ENCODE results near the gene MAP3K7.

DNA sequence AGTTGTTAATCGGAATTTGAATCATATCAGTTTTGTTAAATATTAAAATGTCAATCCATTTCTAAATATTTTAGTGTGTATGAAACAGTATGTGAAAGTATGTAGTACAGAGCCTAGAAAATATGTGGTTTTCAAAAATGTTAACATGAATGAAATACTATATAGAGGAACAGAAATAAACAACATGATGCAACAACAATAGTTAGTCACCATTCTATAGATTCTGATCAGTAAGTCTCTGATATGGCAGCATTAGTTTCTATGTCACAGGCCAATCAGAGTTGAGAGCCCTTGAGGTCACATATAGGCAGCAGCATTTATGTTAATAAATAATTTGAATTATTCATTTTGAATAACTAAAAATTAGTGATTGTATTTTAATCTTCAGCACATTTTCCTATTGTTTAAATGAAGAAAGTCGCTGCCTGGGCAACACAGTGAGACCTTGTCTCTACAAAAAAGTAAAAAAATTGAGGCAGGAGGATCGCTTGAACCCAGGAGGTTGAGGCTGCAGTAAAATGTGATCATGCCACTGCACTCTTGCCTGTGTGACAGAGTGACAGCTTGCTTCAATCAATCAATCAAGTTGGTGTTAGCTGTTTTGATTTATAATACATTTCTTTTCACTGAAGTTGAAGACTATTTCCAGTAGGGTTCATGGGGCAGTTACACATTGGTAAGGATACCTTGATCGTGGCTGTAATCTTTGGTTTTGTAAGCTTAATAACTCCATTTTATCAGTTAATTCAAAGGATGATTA, 11.5 kb upstream of the MAP3K7 start:
- TF ChIP-seq, protein P1, sequence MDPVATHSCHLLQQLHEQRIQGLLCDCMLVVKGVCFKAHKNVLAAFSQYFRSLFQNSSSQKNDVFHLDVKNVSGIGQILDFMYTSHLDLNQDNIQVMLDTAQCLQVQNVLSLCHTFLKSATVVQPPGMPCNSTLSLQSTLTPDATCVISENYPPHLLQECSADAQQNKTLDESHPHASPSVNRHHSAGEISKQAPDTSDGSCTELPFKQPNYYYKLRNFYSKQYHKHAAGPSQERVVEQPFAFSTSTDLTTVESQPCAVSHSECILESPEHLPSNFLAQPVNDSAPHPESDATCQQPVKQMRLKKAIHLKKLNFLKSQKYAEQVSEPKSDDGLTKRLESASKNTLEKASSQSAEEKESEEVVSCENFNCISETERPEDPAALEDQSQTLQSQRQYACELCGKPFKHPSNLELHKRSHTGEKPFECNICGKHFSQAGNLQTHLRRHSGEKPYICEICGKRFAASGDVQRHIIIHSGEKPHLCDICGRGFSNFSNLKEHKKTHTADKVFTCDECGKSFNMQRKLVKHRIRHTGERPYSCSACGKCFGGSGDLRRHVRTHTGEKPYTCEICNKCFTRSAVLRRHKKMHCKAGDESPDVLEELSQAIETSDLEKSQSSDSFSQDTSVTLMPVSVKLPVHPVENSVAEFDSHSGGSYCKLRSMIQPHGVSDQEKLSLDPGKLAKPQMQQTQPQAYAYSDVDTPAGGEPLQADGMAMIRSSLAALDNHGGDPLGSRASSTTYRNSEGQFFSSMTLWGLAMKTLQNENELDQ (CRISPR knock-in tag; IDR thresholded peaks at IDR 0.05; ENCODE audit: borderline replicate concordance) = no peak
- TF ChIP-seq ELF4 (CRISPR knock-in tag; IDR thresholded peaks at IDR 0.05; ENCODE audit: borderline replicate concordance) = no peak
- no peak for TF ChIP-seq ZNF773 (CRISPR knock-in tag; IDR thresholded peaks at IDR 0.05; ENCODE audit: borderline replicate concordance)
- no peak for TF ChIP-seq JDP2 (CRISPR knock-in tag; IDR thresholded peaks at IDR 0.05; ENCODE audit: borderline replicate concordance)
- no peak for TF ChIP-seq YY1 (IDR thresholded peaks at IDR 0.05; ENCODE audit: insufficient read depth, insufficient replicate concordance, low read depth, low read length)
- TF ChIP-seq HNF4G (IDR thresholded peaks at IDR 0.05; ENCODE audit: borderline replicate concordance, low read depth, low read length) = no peak
- no peak for TF ChIP-seq HNF4G (CRISPR knock-in tag; IDR thresholded peaks at IDR 0.05; ENCODE audit: borderline replicate concordance, low read depth)
